Measurements from ENCODE around the gene TSC1.
A peak's percentile ranks its signal among the peaks of the same experiment; 100 is the strongest.

Gene TSC1

DNA sequence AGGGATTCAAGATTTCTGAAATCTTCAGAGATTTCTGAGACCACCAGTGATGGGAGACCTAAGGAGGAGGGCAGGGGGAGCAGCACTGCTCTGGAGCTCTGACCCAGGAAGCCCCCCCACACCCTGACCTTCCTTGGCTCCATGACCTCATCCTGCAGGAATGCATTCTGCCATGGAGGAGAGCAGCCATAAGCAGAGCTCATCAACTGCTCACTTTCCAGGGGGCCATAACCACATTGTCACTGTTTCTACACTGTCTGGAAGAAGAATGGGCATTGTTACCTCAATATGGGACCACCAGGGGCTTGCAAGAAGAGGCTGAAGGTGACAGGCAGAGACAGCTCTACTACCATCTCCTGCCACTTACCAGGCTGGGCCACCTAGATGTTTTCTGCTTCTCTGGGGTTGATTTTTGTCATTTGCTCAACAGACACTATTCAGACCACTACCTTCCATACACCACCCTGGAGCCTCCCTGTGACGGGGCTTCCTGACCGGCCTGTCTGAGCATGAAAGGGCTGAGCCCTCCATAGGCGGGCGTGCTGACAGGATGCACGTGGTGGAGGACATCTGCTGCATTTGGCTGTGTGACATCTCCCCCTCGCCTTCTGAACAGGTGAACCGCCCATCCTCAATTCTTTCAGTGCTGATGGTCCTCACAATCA is 2.3 kb upstream of the TSC1 start (continued):
- TF ChIP-seq PRDM6 (tag by site-specific recombination; IDR thresholded peaks at IDR 0.05): no peak
- TF ChIP-seq ZNF571 (tag by site-specific recombination; IDR thresholded peaks at IDR 0.05): no peak
- TF ChIP-seq ZNF169 (tag by site-specific recombination; IDR thresholded peaks at IDR 0.05): no peak
- no peak for TF ChIP-seq ZNF473 (tag by site-specific recombination; IDR thresholded peaks at IDR 0.05)
- TF ChIP-seq GLIS1 (tag by site-specific recombination; IDR thresholded peaks at IDR 0.05): peak; percentile 98
- TF ChIP-seq ATF2 (tag by site-specific recombination; IDR thresholded peaks at IDR 0.05; ENCODE audit: low read depth): peak; percentile 57
- TF ChIP-seq ZFP41 (tag by site-specific recombination; IDR thresholded peaks at IDR 0.05; ENCODE audit: borderline replicate concordance): no peak
- TF ChIP-seq ZNF23 (tag by site-specific recombination; IDR thresholded peaks at IDR 0.05; ENCODE audit: borderline replicate concordance): no peak
- TF ChIP-seq ZNF843 (tag by site-specific recombination; IDR thresholded peaks at IDR 0.05): no peak
- no peak for TF ChIP-seq ZBTB48 (tag by site-specific recombination; IDR thresholded peaks at IDR 0.05)
- no peak for TF ChIP-seq ZBTB10 (tag by site-specific recombination; IDR thresholded peaks at IDR 0.05)
- no peak for TF ChIP-seq ZNF211 (tag by site-specific recombination; IDR thresholded peaks at IDR 0.05; ENCODE audit: low read depth)
- TF ChIP-seq ZNF544 (tag by site-specific recombination; IDR thresholded peaks at IDR 0.05): no peak
- TF ChIP-seq, protein P1, sequence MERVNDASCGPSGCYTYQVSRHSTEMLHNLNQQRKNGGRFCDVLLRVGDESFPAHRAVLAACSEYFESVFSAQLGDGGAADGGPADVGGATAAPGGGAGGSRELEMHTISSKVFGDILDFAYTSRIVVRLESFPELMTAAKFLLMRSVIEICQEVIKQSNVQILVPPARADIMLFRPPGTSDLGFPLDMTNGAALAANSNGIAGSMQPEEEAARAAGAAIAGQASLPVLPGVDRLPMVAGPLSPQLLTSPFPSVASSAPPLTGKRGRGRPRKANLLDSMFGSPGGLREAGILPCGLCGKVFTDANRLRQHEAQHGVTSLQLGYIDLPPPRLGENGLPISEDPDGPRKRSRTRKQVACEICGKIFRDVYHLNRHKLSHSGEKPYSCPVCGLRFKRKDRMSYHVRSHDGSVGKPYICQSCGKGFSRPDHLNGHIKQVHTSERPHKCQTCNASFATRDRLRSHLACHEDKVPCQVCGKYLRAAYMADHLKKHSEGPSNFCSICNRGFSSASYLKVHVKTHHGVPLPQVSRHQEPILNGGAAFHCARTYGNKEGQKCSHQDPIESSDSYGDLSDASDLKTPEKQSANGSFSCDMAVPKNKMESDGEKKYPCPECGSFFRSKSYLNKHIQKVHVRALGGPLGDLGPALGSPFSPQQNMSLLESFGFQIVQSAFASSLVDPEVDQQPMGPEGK (tag by site-specific recombination; IDR thresholded peaks at IDR 0.05): peak; percentile 62
- peak; percentile 81 for TF ChIP-seq YY2 (tag by site-specific recombination; IDR thresholded peaks at IDR 0.05)
- TF ChIP-seq ZEB2 (tag by site-specific recombination; IDR thresholded peaks at IDR 0.05): 0 out of 2 replicates have a peak, but pooled peaks have one; percentile 24
- TF ChIP-seq KLF9 (tag by site-specific recombination; IDR thresholded peaks at IDR 0.05; ENCODE audit: low read depth): no peak
- no peak for TF ChIP-seq ZNF704 (tag by site-specific recombination; IDR thresholded peaks at IDR 0.05)
- TF ChIP-seq, protein P2, sequence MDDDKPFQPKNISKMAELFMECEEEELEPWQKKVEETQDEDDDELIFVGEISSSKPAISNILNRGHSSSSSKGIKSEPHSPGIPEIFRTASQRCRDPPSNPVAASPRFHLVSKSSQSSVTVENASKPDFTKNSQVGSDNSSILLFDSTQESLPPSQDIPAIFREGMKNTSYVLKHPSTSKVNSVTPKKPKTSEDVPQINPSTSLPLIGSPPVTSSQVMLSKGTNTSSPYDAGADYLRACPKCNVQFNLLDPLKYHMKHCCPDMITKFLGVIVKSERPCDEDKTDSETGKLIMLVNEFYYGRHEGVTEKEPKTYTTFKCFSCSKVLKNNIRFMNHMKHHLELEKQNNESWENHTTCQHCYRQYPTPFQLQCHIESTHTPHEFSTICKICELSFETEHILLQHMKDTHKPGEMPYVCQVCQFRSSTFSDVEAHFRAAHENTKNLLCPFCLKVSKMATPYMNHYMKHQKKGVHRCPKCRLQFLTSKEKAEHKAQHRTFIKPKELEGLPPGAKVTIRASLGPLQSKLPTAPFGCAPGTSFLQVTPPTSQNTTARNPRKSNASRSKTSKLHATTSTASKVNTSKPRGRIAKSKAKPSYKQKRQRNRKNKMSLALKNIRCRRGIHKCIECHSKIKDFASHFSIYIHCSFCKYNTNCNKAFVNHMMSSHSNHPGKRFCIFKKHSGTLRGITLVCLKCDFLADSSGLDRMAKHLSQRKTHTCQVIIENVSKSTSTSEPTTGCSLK (tag by site-specific recombination; IDR thresholded peaks at IDR 0.05): no peak
- TF ChIP-seq FEZF1 (tag by site-specific recombination; IDR thresholded peaks at IDR 0.05): peak; percentile 68
- no peak for TF ChIP-seq GFI1B (tag by site-specific recombination; IDR thresholded peaks at IDR 0.05)
- peak; percentile 31; the same call in 1 of the 2 replicates for TF ChIP-seq ZSCAN4 (tag by site-specific recombination; IDR thresholded peaks at IDR 0.05)
- no peak for TF ChIP-seq ZNF777 (tag by site-specific recombination; IDR thresholded peaks at IDR 0.05; ENCODE audit: borderline replicate concordance)
- TF ChIP-seq ZNF514 (tag by site-specific recombination; IDR thresholded peaks at IDR 0.05): no peak
- TF ChIP-seq ZNF10 (tag by site-specific recombination; IDR thresholded peaks at IDR 0.05): peak; percentile 88
- TF ChIP-seq ZNF600 (tag by site-specific recombination; IDR thresholded peaks at IDR 0.05): peak; percentile 49
- no peak for TF ChIP-seq ZNF138 (tag by site-specific recombination; IDR thresholded peaks at IDR 0.05; ENCODE audit: borderline replicate concordance)
- TF ChIP-seq ZNF629 (tag by site-specific recombination; IDR thresholded peaks at IDR 0.05): no peak
